ENCODE results near the gene KIF11.
"Not testable (repeated sequence)": the region's sequence is repeated elsewhere in the genome, so short reads cannot be mapped to it uniquely, and the experiment has no call there.

KIF11 gene

DNA sequence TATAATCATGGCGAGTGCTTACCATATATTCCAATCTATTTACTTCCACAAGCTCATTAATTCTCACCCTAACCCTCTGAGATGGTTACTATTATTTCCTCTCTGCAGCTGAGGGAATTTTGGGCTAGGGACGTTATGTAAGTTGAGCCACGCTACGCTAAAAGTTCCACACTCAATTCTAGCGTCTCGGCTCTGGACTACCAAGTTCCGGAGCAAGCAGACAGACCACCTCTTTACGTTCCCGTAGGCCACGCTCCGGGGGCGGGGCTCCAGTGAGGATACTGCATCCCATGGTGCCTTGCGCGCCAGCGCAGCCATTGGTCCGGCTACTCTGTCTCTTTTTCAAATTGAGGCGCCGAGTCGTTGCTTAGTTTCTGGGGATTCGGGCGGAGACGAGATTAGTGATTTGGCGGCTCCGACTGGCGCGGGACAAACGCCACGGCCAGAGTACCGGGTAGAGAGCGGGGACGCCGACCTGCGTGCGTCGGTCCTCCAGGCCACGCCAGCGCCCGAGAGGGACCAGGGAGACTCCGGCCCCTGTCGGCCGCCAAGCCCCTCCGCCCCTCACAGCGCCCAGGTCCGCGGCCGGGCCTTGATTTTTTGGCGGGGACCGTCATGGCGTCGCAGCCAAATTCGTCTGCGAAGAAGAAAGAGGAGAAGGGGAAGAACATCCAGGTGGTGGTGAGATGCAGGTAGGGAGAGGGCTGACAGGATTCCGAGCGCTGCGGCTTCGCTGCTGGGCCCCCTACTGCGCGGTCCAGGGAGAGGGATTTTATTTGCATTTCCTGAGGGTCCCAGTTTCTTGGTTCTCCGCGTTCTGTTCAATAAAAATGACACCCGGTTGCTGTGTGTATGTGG is at the start of gene KIF11:
Gene KIF11, plus strand, starts transcription at position 370 of the 858 bp plus-strand sequence. Its CDS starts 246 bp downstream, at position 616.
- DNase-seq (ENCODE audit: low read depth in 1 of 2, low spot score in 1 of 2) = peak; percentile 91 to 94

DNA sequence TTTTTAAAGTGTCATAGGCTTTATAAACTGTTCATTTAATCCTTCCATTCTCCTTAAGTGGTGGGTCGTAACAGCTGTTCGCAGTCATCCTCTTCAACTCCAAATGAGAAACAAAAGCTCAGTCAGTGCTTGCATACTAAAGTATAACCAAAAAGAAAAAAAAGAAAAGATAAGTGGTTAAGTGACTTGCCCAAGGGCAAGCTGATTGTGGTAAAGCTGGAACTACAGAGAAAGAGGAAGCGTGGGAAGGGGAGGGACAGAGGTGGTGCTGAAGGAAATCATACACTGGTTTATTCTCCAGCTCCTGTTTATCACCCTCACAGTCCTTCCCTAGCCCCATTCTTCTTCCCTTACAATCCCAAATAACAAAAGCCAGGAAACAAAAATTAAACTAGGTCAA is 48.6 kb upstream of the KIF11 start:
- DNase-seq (ENCODE audit: low read depth in 1 of 2, low spot score in 1 of 2) = no peak

DNA sequence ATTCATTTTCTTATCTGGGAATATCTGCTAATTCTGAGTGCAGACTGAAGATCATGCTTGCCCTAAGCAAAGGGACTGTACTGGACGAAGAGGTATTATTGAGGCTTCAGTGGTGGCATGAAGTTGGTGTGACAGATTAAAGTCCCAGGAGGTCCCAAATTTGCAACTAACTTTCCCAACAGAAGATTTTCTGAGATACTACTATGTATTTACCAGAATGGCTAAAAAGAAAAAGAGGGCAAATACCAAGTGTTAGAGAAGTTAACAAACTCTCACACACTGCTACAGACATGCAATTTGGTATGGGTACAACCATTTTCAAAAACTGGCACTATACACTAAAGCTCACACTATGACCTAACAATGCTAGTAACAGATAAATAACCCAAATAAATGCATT is 47.4 kb upstream of the KIF11 start:
- no peak for DNase-seq (ENCODE audit: low read depth in 1 of 2, low spot score in 1 of 2)

DNA sequence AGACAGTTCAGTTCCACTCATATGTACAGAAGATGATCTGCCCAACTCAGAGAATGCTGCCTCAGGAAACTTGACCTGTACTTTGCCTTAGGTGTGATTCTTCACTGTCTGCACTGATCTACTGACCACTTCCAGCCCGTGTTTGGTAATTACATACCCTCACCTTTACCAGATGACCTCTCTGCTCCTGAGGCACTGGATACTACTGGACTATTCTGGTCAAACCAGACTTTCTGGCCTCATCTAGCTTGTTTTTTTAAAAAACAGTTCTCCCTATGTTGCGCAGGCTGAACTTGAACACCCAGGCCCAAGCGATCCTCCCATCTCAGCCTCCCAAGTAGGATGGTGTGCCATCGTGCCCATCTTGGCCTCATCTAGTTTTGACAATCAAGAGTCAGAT is 45.3 kb upstream of the KIF11 start:
- no peak for DNase-seq (ENCODE audit: low read depth in 1 of 2, low spot score in 1 of 2)

- DNase-seq (ENCODE audit: low read depth in 1 of 2, low spot score in 1 of 2) = no peak
Measured at GRCh38 chr10:92550924-92551323, 42.0 kb upstream of the KIF11 start.

DNA sequence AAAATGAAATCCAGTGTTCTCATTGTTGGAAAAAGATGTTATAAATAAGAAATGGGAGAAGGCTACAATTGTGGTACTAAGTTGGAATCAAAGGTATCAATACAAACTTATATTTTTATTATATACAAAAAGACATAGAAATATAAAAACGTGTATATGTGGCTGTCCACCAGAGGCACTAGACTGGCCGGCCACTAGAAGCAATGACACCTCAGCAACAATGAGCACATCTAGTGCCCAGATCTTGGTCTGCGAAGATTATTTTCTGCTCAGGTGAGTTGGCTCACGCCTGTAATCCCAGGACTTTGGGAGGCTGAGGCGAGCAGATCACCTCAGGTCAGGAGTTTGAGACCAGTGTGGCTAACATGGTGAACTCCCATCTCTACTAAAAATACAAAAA is 40.6 kb upstream of the KIF11 start:
- no peak for DNase-seq (ENCODE audit: low read depth in 1 of 2, low spot score in 1 of 2)

GRCh38 chr10:92553959-92554358 is 39.0 kb upstream of the KIF11 start:
- no peak for DNase-seq (ENCODE audit: low read depth in 1 of 2, low spot score in 1 of 2)

- DNase-seq (ENCODE audit: low read depth in 1 of 2, low spot score in 1 of 2) = no peak
Measured at GRCh38 chr10:92559046-92559445, 33.9 kb upstream of the KIF11 start.

GRCh38 chr10:92562424-92562823 is 30.5 kb upstream of the KIF11 start:
- no peak for DNase-seq (ENCODE audit: low read depth in 1 of 2, low spot score in 1 of 2)

GRCh38 chr10:92567952-92568600 is 24.9 kb upstream of the KIF11 start:
- no peak for DNase-seq (ENCODE audit: low read depth in 1 of 2, low spot score in 1 of 2)

- DNase-seq (ENCODE audit: low read depth in 1 of 2, low spot score in 1 of 2) = no peak
Measured at GRCh38 chr10:92569071-92569470, 23.9 kb upstream of the KIF11 start.

GRCh38 chr10:92569663-92570062 is 23.3 kb upstream of the KIF11 start:
- not testable (repeated sequence) for DNase-seq (ENCODE audit: low read depth in 1 of 2, low spot score in 1 of 2)

- DNase-seq (ENCODE audit: low read depth in 1 of 2, low spot score in 1 of 2) = no peak
Measured at GRCh38 chr10:92571649-92572048, 21.3 kb upstream of the KIF11 start.

GRCh38 chr10:92572362-92573090 is 20.4 kb upstream of the KIF11 start:
- no peak for DNase-seq (ENCODE audit: low read depth in 1 of 2, low spot score in 1 of 2)

DNA sequence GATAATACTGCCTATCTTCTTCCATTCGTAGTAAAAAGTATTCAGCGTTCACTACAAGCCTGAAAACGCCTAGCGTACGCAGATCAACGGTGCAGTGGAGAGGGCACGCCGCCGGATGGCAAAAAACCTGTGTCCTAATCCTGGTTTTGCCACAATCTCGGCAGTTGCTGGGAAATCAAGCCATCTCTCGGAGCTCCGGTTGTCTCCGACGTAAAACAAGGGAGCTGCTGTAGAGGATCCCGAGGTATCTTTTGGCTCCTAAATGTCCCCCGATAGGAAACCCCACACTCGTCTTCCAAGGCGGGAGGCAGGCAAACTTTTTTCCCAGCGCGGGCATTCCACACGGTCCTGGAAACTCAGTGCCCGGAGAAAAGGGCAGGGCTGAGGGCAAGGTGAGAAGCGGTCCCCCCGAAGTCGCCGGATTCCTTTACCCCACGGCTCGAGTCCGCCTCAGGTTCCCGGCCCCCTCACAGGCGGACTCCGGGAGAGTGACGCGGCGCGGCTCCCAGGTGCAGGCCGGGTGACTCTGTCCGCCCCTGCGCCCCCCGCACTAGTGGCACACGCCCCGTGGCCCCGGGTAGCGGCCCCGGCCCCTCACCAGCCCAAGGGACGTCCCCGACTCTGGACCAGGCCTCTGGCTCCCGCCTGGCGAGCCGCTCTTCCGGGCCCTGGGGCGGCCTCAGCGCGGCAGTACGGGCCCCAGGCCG is 19.7 kb upstream of the KIF11 start:
- DNase-seq (ENCODE audit: low read depth in 1 of 2, low spot score in 1 of 2) = peak; percentile 3 to 21

GRCh38 chr10:92573798-92574547 is 19.0 kb upstream of the KIF11 start, which contains the start of gene IDE:
Gene IDE (minus strand): TSS chr10:92574093. CDS start chr10:92574019, 74 bp downstream.
- peak; percentile 58 to 72 for DNase-seq (ENCODE audit: low read depth in 1 of 2, low spot score in 1 of 2)

GRCh38 chr10:92574548-92575261 is 18.2 kb upstream of the KIF11 start:
- DNase-seq (ENCODE audit: low read depth in 1 of 2, low spot score in 1 of 2) = no peak

GRCh38 chr10:92575961-92576360 is 17.0 kb upstream of the KIF11 start:
- DNase-seq (ENCODE audit: low read depth in 1 of 2, low spot score in 1 of 2) = no peak

GRCh38 chr10:92582347-92582746 is 10.6 kb upstream of the KIF11 start:
- DNase-seq (ENCODE audit: low read depth in 1 of 2, low spot score in 1 of 2) = not testable (repeated sequence)
